ENCODE measurements around the gene EFS.
"Not testable (repeated sequence)": the region's sequence is repeated elsewhere in the genome, so short reads cannot be mapped to it uniquely, and the experiment has no call there.

The EFS gene

GRCh38 chr14:23396781-23397407 is 31.9 kb upstream of the EFS start:
- DNase-seq (ENCODE audit: low spot score), result no peak
- TF ChIP-seq CTCF (IDR thresholded peaks at IDR 0.05; ENCODE audit: extremely low read depth, missing control alignments), result no peak

GRCh38 chr14:23396126-23396525 is 31.2 kb upstream of the EFS start:
- no peak for DNase-seq (ENCODE audit: low spot score)
- no peak for TF ChIP-seq CTCF (IDR thresholded peaks at IDR 0.05; ENCODE audit: extremely low read depth, missing control alignments)

GRCh38 chr14:23392613-23393012 is 27.6 kb upstream of the EFS start:
- no peak for TF ChIP-seq CTCF (IDR thresholded peaks at IDR 0.05; ENCODE audit: extremely low read depth, missing control alignments)
- no peak for DNase-seq (ENCODE audit: low spot score)

- not testable (repeated sequence) for DNase-seq (ENCODE audit: low spot score)
Measured at GRCh38 chr14:23389871-23390270, 24.9 kb upstream of the EFS start.

- TF ChIP-seq CTCF (IDR thresholded peaks at IDR 0.05; ENCODE audit: extremely low read depth, missing control alignments), result no peak
Measured at GRCh38 chr14:23389396-23389795, 24.4 kb upstream of the EFS start.

GRCh38 chr14:23388996-23389395 is 24.0 kb upstream of the EFS start:
- no peak for TF ChIP-seq CTCF (IDR thresholded peaks at IDR 0.05; ENCODE audit: extremely low read depth, missing control alignments)
- no peak for DNase-seq (ENCODE audit: low spot score)

More at GRCh38 chr14:23389396-23389795, 24.4 kb upstream of the EFS start:
- DNase-seq (ENCODE audit: low spot score), result no peak

- TF ChIP-seq CTCF (IDR thresholded peaks at IDR 0.05; ENCODE audit: extremely low read depth, missing control alignments), result no peak
- DNase-seq (ENCODE audit: low spot score), result no peak
Measured at GRCh38 chr14:23387916-23388882, 23.2 kb upstream of the EFS start.

Data from GM20000 (cell line).